NB4 (cell line): ENCODE measurements around the gene CUX1.

ENCODE experiments used
- CTCF ChIP-seq: IDR thresholded peaks from one replicate; pipeline ENCODE4 v1.5.1; 2012; ENCODE audit warnings: low read depth, low read length
- MAX ChIP-seq: IDR thresholded peaks from 2 replicates; pipeline ENCODE4 v1.6.1; 2011; ENCODE audit warnings: low read depth, low read length

GRCh38 chr7:102073931-102074880 is 256.8 kb downstream of the CUX1 start:
- TF ChIP-seq MAX = no peak
- TF ChIP-seq CTCF = no peak
